T-helper 1 cell (primary cell): Measurements from ENCODE around the gene INKA2.

ENCODE experiments used
- DNase-seq, 5 donors: peaks; one replicate each; pipeline ENCODE4 v3.0.0-alpha.2; 2012 to 2020
- total RNA-seq, 4 donors: gene quantifications; one replicate each; lab custom pipeline; 2026; lab: John Stamatoyannopoulos, UW

INKA2 gene
- 0.80 to 1.1 (median 0.98) reads per million in 4 donors for total RNA-seq

DNA sequence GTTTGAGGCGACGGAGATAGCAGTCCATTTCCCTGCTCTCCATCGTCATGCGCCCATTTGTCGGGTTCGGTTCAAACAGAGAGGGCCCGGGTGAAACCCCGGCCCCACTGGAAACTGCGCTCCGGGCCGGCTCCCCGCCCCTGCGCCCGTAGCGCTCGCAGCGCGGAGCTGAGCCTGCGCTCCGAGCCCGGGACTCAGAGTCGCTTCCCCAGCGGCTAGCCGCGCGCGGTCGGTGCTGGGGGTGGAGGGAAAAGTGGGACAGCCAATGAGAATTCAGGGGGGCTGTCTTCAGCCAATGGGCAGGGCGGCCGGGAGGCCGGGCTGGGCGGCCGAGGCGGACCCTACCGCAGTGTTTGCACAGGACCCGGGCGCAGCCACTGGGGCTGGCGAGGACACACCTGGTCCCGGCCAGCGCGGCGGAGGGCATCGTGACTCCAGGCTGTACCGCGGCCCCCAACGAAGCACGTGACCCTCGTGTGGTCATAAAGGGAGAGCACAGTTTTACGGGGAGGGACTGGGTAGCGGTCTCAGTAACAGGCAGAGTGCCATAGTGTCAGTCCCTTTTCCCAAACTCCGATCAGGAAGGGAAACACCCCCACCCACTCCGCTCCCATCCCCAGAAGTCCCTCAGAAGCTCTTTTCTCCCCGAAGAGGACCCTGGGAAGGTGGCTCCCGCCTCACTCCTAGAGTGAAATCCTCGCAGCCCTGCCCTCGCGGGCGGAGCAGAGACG, at the start of gene INKA2:
TSS of gene INKA2 (minus strand) at position 202 of the 731 bp plus-strand sequence. CDS start at position 49, 153 bp downstream.
- peak in 4 of 5 donors; percentile 39 to 84 (median 46) for DNase-seq

DNA sequence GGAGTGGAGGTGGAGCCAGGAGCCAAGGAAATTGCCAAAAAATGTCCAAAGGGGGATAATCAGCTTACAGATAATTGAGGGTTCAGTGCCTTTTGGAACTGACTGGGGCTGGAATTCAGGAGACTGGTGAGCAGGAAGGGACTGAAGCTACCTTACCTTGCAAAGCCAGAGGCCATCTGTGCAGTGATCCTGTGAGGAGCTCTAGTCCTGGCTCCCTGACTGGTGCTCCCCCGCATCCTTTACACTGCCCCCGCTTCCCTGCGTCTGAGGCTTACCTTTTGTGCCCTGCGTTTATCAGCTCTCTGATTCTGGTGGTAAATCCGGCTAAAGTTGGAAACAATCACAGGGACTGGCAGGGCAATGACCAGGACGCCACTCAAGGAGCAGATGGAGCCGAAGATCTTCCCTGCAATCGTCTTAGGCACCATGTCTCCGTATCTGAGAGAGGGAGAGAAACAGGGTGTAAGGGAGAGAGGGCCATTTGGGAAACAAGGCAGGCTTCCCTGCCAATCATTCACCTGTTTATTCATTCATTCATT, 47.5 kb upstream of the INKA2 start:
- DNase-seq = no peak

DNA sequence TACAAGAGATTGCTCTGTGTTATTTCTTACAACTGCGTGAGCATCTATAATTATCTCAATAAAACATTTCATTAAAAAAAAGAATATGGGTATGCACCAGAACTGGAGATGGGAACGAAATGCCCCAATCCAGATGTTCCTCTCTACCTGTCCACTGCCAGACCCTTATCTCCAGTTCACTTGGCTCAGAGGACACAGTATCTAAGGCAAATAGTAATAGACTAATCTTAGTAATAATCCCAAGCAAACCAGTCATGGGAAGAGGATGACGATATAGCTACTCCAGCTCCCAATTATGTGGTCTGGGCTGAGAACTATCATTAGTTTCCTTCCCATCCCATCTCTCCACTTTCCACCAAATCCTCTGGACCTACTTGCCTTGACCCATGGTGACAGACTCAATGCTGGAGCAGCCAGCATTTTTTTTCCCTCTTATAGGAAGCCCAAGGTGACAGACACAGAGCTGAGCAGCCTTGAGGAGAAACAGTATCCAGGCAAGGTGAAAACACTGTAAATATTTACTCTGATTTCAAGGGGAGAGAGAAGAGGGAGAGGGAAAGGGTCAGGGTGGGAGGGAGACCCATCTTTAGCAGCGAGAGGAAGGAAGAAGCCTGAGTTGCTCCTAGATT, 45.2 kb upstream of the INKA2 start:
- no peak for DNase-seq

DNA sequence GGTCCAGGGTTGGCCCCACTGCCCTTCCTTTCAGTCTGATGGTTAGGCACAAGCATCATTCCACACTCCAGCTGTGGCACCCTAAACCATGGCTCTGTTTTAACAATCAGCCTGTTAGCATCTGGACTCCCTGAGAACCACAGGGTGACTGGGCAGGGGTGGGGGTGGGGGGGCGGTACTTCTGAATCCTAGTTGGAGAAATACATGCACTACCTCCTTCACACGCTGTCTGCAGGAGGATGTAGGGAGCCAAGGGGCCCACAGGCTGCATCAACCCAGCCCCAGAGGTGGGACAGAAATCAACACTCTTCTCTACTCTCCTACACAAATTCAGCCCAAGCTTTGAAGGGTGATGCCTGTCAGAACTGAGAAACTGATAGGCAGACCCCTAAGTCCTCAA, 40.4 kb upstream of the INKA2 start:
- no peak for DNase-seq

DNA sequence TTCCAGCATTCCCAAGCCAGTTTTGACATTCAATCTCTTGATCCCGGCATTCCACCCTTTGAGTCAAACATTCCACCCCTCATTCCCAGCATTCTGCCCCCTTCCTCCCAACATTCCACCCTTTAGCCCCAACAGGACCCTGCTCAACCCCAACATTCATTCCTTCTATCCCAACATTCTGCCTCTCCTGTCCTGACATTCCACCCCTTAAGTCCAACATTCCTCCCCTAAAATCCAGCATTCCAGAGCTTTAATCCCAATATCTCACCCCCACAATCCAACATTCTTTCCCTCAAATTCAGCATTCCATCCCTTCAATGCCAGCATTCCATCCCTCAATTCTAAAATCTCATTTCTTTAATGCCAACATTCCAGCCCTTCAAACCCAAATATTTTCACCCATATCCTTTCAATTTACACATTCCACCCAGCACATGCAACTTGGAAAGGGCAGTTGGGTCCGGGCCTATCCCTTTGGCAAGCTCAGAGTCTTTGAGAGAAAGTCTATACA, 39.4 kb upstream of the INKA2 start:
- DNase-seq = no peak

DNA sequence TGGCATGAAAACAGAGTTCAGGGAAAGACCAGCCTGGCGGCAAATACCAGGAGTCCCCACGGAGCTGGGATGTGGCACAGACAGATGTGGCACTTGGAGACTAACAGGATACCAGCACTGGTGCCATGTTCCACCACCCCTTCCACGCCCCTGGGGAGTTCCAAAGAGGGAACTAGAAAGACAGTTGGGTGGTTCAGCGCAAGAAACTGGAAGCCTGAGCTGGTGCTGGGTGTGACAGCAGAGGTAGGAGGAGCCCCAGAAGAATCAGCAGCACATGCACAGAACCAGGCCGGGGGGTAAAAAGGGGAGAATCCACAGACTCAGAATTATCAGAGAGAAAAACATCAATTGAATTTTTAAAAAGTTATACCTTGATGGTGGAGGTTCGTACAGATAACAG, 38.9 kb upstream of the INKA2 start:
- DNase-seq = no peak

DNA sequence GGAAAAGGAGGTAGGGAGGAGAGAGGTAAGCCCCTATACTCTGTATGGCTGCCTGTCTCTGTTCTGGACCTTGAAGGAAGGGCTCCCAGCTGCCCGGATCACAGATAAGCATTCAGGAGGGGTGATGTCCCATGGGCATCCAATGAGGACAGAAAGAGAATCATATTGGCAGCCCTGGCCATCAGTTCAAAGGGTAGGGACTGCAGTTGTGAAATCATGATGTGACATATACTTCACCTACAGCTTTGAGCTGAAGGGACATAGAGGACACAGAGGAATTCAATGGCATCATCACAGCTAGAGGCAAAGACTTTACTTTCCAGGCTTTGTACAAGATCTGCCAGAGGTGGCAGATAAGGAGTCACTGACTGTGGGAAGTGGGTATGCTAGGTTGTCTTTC, 38.1 kb upstream of the INKA2 start:
- DNase-seq = no peak

DNA sequence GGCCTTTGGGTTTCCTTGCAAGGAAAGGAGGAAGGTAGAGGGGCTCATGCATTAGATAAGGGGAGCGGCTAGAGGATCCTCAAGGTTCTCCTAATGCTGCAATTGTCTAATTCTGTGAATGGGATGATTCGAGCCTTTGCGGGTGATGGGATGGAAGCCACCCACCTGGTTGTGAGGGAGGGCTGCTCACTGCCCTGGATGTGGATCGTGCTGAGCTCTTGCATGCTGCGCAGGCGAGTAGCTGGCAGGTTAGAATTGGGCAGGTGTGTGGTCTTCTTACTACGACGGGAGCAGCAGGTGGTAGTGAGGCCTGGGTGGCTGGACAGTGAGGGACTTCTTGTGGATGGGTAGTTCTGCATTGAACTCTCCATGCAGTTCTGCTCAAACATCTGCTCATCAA, 37.7 kb upstream of the INKA2 start:
- DNase-seq = no peak

DNA sequence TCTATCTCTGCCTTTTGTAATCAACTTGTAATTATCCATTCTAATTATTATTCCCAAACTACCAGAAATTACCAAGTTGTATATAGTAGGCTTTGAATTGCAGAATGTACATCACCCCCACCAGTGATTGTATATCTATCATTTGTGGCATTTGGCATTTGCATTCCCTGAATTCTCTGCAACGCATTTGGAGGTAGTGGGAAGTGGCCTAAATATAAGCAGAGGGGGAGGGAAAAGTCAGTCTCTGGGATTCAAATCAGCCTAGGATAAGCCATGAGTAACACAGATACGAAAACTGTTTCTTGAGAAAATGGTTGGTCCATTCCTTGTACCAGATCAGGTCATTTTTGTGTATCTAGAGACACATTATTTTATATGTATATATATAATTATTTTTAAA, 37.2 kb upstream of the INKA2 start:
- DNase-seq = no peak

DNA sequence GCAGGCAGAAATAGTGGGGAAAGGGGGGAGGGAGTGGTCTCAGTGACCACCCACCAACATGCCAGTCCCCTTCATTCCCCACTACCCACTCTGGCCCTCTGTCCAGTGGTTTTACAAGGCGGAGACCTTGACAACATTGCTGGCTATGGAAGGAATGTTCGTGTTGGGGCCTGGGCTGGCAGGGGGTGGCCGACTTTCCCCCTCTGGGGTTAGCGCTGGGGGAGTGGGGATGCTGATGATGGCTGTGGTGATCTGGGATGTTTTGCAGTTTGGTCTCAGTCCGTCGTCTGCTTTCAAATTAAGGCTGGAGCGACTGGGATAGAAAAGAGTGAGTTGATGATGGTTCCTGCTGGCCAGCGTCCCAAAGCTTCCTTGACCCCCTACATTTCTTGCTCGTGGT, 36.8 kb upstream of the INKA2 start:
- no peak for DNase-seq

DNA sequence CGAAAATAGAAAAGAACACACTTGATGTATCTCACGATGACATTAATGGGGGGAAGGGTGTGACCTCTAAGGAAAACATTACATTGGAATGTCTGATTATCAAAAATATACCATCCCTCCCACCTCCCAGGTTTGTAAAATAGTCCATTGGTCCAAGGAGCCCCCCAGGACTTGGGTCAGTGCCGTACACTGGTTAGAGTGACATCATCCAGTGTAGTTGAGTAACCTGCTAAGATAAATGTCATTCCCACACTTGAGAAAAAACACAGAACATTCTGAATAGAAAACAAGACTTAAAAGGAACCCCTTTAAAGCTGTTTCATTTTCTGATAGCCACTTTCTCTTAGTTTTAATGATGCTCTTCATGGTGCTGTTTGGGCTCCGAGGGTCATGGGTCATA, 31.7 kb upstream of the INKA2 start:
- DNase-seq = no peak

DNA sequence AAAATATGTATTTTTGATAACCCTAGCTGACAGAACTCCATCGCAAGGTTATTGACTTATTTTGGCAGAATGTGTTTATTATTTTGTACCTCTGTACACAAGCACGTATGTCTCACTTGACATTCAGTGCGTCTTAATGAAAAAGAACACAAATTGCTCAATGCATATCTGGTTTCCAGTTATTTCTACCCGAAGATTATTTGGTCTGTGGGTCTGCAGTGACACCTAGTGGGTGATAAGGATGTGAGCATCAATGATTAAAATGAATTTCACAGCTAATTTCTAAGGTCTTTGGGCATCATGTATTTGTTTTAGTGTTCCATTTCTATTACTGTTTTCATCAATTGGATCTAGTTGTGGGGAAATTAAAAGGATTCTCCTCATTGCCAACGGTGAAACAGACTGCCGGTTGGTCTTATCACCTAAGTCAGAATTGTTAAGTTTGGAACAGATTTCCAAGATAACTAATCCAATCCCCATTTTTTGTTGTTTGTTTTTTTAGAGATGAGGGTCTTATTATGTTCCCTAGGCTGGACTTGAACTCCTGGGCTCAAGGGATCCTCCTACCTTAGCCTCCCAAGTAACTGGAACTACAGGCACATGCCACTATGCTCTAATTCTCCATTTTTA, 30.4 kb upstream of the INKA2 start:
- peak in 4 of 5 donors; percentile 31 to 64 (median 48) for DNase-seq

DNA sequence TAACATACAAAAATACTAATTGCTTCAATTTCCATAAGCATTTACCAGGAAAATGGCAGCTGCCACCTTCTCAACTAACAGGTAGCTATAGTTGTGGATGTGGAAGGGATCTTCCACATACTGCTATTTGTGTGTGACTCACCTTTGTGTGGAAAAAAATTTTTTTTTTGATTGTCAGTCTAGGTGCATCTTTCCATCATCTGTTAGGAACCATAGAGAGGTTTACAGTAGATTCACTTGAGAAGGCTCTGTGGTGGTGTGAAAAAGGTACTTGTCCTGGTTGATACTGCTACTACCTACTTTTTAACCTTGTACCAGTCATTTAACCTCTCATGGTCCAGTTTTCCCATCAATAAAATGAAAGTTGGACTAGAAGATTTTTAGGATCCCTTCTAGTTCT, 29.4 kb upstream of the INKA2 start:
- DNase-seq = no peak

DNA sequence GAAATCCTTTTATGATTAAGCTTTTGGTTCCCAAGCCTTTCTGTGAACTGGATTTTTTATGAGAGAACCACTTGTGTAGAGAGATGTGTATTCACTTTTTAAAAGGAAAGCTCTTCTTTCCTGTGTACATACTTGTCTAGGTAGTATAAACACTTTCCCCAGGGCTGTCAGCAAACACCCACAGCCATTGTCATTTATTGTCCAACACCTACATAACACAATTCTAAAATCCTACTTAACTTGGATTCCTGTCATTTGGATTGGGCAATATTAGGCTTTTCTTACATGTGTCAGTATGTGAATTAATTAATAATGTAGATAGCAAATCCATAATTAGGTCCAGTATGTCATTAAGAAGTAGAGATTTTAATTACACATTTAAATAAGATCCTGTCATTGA, 28.8 kb upstream of the INKA2 start:
- no peak for DNase-seq

DNA sequence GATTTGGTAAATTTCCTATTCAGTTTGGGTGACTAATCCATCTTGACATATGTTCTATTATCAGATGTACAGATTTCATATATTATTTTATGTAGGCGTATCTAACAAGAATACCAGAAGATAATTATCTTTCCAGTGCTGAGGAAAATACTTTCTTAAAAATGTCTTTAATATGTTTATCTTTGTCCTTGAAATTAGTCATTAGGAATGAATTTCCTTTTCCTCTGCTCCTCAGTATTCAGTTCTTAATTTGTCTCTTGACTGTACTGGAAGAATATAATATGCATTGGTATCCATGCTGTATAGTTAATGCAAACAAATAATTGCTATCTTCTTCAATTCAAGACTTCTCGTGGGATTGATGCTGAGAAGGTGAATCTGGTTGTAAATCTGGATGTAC, 23.1 kb upstream of the INKA2 start:
- DNase-seq = no peak

DNA sequence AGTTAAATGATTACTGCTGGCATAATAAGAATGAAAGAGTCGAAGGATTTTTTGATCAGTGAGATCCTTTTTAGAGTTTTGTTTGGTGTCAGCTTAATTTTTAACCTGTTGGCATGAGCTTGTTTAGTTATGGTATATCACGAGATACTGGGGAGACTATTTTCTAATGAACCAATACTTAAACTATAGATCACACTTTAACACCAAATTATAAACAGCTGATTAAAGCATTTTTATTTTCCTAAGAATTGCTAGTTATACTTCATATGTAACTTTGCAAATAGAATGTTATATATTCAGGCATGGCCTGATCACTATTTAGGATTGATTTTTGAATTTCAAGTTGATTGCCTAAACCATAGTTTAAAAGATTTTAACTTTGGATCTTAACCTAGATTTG, 22.5 kb upstream of the INKA2 start:
- no peak for DNase-seq

DNA sequence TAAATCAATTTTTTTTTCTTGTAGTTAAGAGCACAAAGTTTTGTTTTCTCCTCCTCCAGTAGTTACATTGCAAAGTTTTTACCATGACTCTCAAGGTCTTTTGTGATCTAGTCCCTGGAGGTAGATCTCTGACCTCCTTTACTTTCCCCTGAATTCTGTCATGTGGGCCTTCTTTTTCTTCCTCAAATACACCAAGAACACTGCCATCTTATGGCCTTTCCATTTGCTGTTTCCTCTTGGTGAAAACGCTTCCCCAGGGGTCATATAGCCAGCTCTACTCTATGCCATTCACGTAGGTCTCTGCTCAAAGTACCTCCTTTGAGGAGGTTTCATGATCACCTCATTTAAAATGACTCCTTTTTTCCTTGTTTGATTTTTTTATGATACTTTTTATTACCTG, 19.2 kb upstream of the INKA2 start:
- DNase-seq = no peak

DNA sequence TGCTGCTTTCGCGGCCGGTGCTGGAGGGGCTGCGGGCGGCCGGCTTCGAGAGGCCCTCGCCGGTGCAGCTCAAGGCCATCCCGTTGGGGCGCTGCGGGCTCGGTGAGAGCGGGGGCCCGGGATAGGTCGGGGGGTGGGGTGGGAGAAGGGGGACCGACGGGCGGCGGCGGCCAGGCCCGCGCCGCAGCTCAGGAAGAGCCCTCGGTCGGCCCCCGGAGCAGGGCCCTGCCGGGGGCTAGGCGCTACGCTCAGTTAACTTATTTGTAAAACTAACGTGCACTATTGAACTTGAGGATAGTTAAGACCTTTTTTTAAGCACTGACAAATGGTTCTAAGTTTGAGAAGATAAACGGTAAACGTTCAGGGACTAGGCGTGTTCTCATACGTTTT, 16.9 kb upstream of the INKA2 start:
- DNase-seq = no peak

DNA sequence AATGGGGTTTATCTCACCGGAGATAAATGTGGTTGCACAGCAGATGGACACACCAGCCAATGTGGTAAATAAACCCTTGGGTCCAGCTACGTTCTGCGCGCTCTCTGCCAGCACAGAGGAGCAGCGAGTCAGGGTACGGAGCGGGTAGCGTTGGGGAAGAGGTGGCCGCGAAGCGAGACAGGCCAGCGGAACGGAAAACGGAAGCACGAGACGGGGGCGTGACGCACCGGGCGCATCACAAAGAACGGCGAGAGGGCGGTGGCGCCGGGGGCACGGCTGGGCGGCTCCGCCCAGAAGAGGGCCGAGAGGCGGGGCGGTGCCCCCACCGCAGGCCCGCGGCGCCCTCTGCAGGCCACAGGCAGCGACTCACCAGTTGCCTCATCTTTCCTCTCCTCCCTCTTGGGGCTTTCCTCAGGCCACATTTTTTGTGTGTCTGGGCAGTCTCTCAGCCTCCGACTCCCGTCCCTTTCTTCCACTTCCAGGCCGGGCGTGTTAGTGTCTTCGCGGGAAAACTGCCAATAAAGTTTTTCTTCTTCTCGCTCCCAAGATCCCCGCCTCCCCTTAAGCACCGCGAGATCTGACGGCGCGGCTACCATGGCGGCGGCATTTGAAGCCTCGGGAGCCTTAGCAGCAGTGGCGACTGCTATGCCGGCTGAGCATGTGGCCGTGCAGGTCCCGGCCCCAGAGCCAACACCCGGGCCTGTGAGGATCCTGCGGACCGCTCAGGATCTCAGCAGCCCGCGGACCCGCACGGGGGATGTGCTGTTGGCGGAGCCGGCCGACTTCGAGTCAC, 16.3 kb upstream of the INKA2 start, which contains the start of gene DDX20:
TSS of gene DDX20 (plus strand) at position 571 of the 793 bp plus-strand sequence. CDS start at position 595, 24 bp downstream.
- peak; percentile 88 to 94 (median 92) for DNase-seq

DNA sequence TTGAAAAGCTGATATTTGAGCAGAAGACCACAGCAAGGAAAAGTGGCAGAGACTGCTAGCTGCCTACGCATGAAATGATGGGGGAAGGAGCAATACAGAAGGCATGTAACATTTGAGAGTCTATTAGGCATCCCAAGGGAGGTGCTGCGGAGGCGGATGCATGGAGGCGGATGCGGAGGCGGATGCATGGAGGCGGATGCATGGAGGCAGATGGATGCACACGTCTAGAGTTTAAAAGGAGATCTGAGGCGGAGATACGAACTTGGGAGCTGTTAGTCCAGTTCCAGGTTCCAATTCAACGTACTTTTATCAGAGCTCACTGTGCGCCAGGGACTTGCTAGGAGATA, 15.8 kb upstream of the INKA2 start:
- peak in 2 of 5 donors; percentile 10 to 69 for DNase-seq

DNA sequence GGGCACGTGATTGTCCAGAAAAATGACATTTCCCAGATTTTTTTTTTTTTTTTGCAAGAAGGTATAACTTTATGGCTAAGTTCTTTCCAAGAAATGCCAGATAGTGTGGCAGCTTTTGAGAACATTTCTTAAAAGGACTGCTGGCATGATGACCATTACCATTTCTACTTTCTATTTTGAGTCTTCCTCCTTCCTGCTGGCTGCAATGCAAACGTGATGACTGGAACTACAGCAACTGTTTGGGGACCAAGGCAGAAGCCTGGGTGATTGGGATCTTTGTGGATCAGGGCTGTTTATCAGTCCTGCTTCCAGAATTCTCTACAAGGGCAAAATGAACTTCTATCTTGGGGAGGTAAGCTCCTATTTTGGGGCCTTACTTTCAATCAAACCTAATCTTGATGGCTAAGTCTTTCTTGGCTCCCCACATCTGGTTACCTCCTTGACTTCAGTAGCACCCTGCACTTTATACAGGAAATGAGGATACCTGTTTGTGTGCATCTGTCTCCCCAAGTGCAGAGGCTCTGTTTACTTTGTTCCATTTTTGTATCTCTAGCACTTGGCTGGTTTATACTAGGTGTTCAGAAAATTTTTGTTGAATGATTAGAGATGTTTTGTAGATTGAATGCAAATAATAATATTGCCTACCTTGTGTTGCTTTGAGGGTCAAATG, 12.8 kb upstream of the INKA2 start:
- DNase-seq = no peak

DNA sequence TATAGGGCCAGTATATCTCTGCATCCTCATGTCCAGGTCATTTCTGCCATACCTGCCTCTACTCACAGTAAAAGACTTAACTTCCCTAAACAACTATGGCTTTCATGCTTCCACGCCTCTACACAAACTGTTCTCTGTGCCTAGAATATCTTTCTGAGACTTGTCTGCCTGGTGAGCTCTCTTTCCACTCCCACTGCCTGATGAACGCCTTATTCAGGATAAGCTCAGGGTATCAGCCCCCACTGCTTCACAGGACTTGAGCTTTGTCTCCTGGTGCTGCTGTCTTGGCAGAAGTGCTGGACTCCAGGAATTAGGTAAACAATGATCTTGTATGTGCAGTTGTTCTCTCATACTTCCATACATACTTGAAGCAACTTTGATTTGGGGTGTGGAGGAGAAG, 11.7 kb upstream of the INKA2 start:
- no peak for DNase-seq
